Skin of body (tissue), 2 donors: ENCODE results near the gene TMEM254. TPM values are rescaled to one million over a fixed set of nuclear protein-coding genes. Genes with fewer than 3 reads are reported as not detected.
"Not testable (repeated sequence)": the region's sequence is repeated elsewhere in the genome, so short reads cannot be mapped to it uniquely, and the experiment has no call there.

Experiments used
- DNase-seq: peaks from one replicate; lab custom pipeline; 2025; lab: John Stamatoyannopoulos, UW
- total RNA-seq: library from RNA; depleted of rRNA; stranded (reverse); fragments of >200 nt; gene quantifications from one replicate; pipeline ENCODE4 v1.2.3, GENCODE V29; 2014

Gene TMEM254, protein sequence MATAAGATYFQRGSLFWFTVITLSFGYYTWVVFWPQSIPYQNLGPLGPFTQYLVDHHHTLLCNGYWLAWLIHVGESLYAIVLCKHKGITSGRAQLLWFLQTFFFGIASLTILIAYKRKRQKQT
- 23.6 TPM for total RNA-seq

- peak; percentile 94 for DNase-seq
Measured at GRCh38 chr10:80078448-80079311, at the start of gene TMEM254. TMEM254 (plus strand) TSS chr10:80078665; CDS start chr10:80078700, 35 bp downstream.

GRCh38 chr10:80029205-80029604 is 49.3 kb upstream of the TMEM254 start:
- DNase-seq, result not testable (repeated sequence)

DNA sequence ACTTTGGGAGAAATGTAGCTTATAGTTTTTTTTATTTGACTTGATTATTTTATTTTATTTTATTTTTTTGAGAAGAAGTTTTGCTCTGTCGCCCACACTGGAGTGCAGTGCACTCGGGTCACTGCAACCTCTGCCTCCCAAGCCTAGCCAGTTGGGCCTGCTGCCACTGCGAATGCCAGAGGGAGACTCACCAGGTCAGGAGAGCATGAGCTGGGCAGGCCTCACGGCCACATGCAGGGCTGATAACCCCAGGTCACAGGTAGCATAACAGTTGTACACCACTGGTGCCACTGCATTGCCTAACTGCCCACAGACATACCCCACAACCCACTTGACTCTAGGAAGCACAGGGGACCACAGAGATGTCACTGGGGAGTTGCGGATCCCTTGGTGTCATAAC is 48.6 kb upstream of the TMEM254 start:
- not testable (repeated sequence) for DNase-seq

DNA sequence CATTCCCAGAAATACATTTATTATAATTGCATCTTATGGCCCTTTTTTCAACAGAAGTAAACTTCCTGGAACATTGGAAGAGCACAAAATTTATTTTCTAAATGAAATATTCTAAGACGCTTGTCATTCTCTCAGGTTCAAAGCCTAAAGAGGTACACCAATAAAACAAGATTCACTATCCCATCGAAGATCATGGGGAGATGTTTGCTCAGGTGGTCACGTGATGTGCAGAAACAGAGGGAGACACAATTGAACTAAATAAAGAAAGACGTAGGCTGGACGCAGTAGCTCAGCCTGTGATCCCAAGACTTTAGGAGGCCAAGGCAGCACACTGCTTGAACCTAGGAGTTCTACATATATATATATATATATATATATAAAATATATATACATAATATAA is 46.0 kb upstream of the TMEM254 start:
- DNase-seq, result no peak

GRCh38 chr10:80034766-80035165 is 43.7 kb upstream of the TMEM254 start:
- DNase-seq, result not testable (repeated sequence)

DNA sequence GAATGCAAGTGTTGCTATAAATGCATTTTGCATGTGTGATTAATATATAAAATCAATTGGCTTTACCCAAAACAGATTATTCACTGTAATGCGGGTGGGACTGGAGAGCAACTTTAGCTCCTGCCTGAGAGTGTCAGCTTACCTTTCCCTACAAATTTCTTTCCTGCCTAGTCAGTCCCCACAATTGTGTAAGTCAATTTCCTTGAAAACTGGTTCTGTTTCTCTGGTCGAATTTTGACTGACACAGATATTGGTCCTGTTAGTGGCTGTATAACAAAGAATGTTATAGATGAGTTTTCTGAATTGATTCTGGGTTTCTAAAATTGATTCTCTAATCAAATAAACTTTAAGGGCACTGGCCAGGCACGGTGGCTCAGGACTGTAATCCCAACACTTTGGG is 43.0 kb upstream of the TMEM254 start:
- not testable (repeated sequence) for DNase-seq

GRCh38 chr10:80036921-80037500 is 41.5 kb upstream of the TMEM254 start:
- not testable (repeated sequence) for DNase-seq

DNA sequence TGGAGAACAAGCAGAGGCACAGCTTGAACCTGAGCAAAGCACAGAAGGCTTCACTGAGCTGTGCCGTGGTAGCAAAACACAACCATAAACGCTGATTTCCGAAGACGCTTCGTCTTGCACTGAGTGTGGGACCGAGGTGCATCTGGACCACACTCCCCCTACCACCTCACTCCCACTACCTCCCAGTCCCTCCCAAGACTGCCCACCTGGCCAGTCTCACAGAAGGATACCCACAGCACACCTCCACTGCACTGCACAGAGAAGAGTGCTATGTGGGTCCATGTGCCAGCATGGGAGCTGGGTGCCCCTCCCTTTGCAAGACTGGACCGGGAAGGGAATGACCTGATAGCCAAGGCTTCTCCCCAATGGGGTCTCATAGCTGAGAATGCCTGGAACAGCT is 40.2 kb upstream of the TMEM254 start:
- DNase-seq, result not testable (repeated sequence)

- DNase-seq, result no peak
Measured at GRCh38 chr10:80041162-80041561, 37.3 kb upstream of the TMEM254 start.

DNA sequence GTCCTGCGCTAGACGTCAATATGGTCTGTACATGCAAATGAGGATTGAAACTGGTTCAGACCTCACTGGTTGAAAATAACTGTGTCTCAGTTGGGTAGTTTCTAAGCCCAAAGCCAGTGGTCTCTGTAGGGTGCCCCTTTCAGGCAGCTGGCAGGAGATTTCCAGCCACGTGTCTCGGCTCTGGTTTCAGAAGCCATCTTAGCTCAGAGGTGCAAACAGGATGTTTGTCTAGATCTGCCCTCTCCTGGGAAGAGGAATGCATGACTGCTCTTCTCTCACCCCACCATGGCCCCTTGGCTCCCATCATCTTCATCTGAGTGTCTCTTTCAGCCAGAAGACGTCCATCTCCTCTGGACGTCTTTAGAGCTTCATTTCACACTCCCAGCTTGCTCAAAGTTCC is 33.5 kb upstream of the TMEM254 start:
- not testable (repeated sequence) for DNase-seq

DNA sequence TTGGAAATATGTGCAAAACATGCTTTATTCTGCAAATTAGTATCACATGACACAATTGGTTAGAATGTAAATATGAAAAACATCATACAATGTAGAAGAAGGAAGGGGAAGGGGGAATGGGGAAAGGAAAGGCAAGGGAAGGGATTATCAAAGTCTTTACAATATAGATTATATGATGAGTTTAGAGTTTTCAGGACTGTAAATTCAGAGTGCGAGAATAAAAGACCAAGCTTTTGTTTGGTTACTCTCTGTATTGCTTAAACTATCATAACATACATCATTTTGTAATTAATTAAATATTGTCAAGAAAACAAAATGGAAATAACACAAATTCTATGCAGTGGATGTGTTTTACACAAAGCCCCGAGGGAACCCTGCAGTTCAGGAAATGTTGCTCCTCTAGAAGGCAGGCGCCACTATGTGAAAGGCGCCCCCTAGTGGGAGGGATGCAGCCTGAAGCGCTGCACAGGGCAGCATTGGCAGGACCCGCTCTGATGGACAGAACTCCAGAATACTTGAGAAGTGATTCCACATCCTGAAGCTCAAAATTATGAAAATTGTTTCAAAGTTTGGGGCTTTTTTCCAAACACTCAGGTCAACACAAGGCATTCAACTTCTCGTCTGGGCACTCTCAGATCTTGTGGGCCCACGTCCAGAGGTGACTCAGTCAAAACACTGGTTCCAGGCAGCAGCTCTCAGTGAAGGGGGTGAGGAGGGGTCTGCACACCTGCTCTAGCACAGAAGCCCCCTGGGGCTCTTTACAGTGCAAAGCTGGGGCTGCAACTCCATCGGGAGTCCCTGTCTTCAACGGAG is 31.6 kb upstream of the TMEM254 start:
- no peak for DNase-seq

DNA sequence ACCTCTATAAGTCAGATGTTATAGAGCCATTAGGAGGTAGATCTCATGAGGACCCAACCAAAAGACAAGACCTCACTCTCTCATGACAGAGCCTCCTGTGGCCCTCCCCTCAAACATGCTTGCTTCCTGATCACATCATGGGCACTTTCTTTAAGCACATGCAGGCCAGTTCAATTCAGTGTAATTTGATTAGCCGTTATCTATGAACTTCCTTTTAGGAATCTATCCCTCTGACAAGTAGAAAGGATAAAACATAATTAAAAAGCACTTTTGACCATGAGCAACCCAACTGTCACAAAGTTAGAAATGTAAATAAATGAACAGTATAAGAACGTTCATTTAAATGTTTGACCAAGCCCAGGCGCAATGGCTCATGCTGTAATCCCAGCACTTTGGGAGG is 27.7 kb upstream of the TMEM254 start:
- DNase-seq, result no peak

- no peak for DNase-seq
Measured at GRCh38 chr10:80051993-80052392, 26.5 kb upstream of the TMEM254 start.

- no peak for DNase-seq
Measured at GRCh38 chr10:80055760-80056159, 22.7 kb upstream of the TMEM254 start.

DNA sequence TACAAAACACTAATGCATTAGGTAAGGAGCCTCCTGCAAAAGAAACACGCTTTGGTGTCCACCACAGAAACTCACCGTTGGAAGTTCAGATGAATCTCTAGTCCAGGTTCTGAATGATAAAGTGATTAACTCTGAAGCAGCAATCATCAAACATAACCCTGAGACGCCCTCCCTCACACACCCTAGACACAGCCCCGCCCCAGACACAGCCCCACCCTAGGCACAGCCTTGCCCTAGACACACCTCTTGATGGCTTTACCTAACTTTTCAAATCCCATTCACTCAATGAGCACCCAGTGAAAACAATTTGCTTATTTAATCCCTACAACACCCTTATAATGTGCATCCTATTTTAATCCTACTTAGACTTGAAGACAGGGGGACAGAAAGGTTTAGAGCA is 21.3 kb upstream of the TMEM254 start:
- no peak for DNase-seq

- peak; percentile 50 for DNase-seq
Measured at GRCh38 chr10:80064120-80064886, 14.2 kb upstream of the TMEM254 start.

DNA sequence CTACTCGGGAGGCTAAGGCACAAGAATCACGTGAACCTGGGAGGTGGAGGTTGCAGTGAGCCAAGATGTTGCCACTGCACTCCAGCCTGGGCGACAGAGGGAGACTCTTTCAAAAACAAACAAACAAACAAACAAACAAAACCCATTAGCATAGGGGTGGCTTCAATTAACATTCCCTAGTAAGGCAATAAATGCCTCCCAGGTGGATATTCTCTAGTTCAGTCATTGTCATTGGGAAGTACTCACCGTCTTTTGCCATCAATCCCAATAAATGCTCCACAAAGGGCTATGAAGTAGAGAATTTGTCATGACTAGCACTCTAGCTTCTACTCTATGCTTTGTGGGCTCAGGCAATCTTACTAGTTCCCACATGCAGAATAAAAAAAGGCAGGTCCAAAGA is 11.7 kb upstream of the TMEM254 start:
- DNase-seq, result no peak

- not testable (repeated sequence) for DNase-seq
Measured at GRCh38 chr10:80067821-80068220, 10.6 kb upstream of the TMEM254 start.

GRCh38 chr10:80068270-80068669 is 10.2 kb upstream of the TMEM254 start:
- no peak for DNase-seq

GRCh38 chr10:80070057-80070456 is 8.4 kb upstream of the TMEM254 start:
- peak; percentile 6 for DNase-seq

DNA sequence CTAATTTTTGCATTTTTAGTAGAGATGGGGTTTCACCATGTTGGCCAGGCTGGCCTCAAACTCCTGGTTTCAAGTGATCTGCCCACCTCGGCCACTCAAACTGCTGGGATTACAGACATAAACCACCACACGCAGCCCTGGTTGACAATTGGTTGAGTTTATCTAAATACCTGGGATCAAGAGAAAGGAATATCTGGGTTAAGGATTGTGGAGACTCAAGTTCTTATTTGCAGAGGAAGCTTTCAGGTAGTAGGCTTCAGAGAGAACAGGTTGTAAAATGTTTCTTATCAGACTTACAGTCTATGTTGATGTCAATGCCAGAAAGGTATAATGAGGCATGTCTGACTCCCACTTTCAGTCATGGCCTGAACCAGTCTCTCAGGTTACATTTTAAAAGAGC is 5.9 kb upstream of the TMEM254 start:
- DNase-seq, result no peak
